Measurements from ENCODE around the gene VPS33B. TPM values are rescaled to one million over a fixed set of nuclear protein-coding genes. Genes with fewer than 3 reads are reported as not detected.

Gene VPS33B
- total and polyA plus RNA-seq, 2 of the 13 experiments (the other 11 are each of a cell fraction or from before 2014, with no cell fraction given) = 15.8 to 16.5 TPM

DNA sequence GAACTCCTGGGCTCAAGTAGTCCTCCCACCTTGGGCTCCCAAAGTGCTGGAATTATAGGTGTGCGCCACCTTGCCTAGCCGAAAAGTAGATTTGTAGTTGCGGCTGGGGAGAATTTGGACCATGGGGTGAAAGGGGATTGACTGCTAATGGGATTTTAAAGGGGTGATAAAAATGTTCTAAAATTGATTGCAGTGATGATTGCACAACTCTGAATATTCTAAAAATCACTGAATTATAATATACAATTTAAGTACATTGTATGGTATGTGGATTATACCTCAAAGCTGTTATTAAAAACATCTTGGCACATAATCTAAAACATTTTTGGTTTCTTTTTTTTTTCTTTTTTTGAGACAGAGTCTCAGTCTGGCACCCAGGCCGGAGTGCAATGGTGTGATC lies 31.9 kb downstream of the VPS33B start:
- H3K36me3 ChIP-seq (replicated peaks in 1 of 2; ENCODE audit: control insufficient read depth in 1 of 2, insufficient read depth in 2 of 2, low read length in 2 of 2) = 0 out of 5 replicates have a peak, but pooled peaks cover 0 to 5% of the 10 kb centered on the region in 2 experiments

DNA sequence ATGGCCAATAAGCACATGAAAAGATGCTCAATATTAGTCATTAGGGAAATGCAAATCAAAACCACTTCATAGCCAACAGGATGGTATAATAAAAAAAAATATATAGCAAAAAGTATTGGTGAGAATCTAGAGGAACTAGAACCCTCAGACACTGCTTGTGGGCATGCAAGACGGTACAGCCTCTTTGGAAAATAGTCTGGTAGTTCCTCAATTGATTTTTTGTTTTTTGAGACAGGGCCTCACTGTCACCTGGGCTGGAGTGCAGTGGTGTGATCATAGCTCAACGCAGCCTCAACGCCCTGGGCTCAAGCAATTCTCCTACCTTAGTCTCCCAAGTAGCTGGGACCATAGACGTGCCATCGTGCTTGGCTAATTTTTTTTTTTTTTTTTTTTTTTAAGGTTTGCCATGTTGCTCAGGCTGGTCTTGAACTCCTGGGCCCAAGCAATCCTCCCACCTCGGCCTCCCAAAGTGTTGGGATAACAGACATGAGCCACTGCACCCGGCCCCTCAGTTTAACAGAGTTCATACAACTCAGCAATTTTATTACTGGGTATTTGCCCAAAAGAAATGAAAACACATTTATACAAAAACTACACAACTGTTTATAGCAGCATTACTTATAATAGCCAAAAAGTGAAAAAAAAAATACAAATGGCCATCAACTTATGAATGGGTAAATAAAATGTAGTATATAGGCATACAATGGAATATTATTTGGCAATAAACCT lies 33.2 kb downstream of the VPS33B start:
- Histone ChIP-seq H3K79me2 (ENCODE audit: insufficient read depth, low read length) (peaks cover 92% of the 10 kb centered on the region), H3K4me1 (ENCODE audit: insufficient read depth, low read length) (peaks cover 34% of the 10 kb centered on the region), H3K27me3 (ENCODE audit: control insufficient read depth in 1 of 2, insufficient read depth in 2 of 2, low read length in 2 of 2) (no peaks in the 10 kb centered on the region), H2AFZ (ENCODE audit: low read length) (no peak overlapping the region), H3K9ac (ENCODE audit: insufficient read depth, low read depth, low read length) (no peak overlapping the region), H4K20me1 (ENCODE audit: insufficient read depth, low read length) (peaks cover 7% of the 10 kb centered on the region), H3K36me3 (replicated peaks in 1 of 2; ENCODE audit: control insufficient read depth in 1 of 2, insufficient read depth in 2 of 2, low read length in 2 of 2) (0 out of 5 replicates have a peak, but pooled peaks cover 0 to 11% of the 10 kb centered on the region in 2 experiments), H3K4me3 (replicated peaks in 1 of 3; ENCODE audit: insufficient read depth in 1 of 3, low read depth in 2 of 3, low read length in 3 of 3) (no peak overlapping the region), H3K4me2 (ENCODE audit: low read depth, low read length) (no peak overlapping the region), H3K9me3 (ENCODE audit: low read length) (no peaks in the 10 kb centered on the region), H3K27ac (ENCODE audit: extremely low read length, insufficient read depth, low read length) (no peak overlapping the region)
- 79% methylated on average over 7 of the region's 7 CpGs for WGBS (ENCODE audit: low lambda C conversion rate)
- BruUV-seq (replicated peaks) = no TSS peak
- CTCF ChIA-PET (ENCODE audit: low intra/inter-chr PET ratio, low total read pairs) = no interaction called here
- DNase-seq (ENCODE audit: low spot score) = no peak
- POLR2A ChIA-PET = no interaction called here
- intact Hi-C loops (cut with micrococcal nuclease; ENCODE audit: unreplicated experiment) = no loop called here
- FAIRE-seq = no peak
- ATAC-seq = no peak
- in situ Hi-C loops (cut with HindIII; ENCODE audit: extremely low pct_ligation_motif_present, low pct_unique_long_range_greater_than_20kb) = no loop called here
- no peak for TF ChIP-seq ZNF343 (CRISPR knock-in tag; IDR thresholded peaks at IDR 0.05)
- TF ChIP-seq, protein P1, sequence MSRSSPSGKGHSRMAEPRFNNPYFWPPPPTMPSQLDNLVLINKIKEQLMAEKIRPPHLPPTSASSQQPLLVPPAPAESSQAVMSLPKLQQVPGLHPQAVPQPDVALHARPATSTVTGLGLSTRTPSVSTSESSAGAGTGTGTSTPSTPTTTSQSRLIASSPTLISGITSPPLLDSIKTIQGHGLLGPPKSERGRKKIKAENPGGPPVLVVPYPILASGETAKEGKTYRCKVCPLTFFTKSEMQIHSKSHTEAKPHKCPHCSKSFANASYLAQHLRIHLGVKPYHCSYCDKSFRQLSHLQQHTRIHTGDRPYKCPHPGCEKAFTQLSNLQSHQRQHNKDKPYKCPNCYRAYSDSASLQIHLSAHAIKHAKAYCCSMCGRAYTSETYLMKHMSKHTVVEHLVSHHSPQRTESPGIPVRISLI (CRISPR knock-in tag; IDR thresholded peaks at IDR 0.05; ENCODE audit: borderline replicate concordance) = no peak
- TF ChIP-seq NFIB (CRISPR knock-in tag; IDR thresholded peaks at IDR 0.05; ENCODE audit: borderline replicate concordance) = no peak
- TF ChIP-seq, protein P2, sequence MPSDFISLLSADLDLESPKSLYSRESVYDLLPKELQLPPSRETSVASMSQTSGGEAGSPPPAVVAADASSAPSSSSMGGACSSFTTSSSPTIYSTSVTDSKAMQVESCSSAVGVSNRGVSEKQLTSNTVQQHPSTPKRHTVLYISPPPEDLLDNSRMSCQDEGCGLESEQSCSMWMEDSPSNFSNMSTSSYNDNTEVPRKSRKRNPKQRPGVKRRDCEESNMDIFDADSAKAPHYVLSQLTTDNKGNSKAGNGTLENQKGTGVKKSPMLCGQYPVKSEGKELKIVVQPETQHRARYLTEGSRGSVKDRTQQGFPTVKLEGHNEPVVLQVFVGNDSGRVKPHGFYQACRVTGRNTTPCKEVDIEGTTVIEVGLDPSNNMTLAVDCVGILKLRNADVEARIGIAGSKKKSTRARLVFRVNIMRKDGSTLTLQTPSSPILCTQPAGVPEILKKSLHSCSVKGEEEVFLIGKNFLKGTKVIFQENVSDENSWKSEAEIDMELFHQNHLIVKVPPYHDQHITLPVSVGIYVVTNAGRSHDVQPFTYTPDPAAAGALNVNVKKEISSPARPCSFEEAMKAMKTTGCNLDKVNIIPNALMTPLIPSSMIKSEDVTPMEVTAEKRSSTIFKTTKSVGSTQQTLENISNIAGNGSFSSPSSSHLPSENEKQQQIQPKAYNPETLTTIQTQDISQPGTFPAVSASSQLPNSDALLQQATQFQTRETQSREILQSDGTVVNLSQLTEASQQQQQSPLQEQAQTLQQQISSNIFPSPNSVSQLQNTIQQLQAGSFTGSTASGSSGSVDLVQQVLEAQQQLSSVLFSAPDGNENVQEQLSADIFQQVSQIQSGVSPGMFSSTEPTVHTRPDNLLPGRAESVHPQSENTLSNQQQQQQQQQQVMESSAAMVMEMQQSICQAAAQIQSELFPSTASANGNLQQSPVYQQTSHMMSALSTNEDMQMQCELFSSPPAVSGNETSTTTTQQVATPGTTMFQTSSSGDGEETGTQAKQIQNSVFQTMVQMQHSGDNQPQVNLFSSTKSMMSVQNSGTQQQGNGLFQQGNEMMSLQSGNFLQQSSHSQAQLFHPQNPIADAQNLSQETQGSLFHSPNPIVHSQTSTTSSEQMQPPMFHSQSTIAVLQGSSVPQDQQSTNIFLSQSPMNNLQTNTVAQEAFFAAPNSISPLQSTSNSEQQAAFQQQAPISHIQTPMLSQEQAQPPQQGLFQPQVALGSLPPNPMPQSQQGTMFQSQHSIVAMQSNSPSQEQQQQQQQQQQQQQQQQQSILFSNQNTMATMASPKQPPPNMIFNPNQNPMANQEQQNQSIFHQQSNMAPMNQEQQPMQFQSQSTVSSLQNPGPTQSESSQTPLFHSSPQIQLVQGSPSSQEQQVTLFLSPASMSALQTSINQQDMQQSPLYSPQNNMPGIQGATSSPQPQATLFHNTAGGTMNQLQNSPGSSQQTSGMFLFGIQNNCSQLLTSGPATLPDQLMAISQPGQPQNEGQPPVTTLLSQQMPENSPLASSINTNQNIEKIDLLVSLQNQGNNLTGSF (CRISPR knock-in tag; IDR thresholded peaks at IDR 0.05) = no peak

More for the DNA sequence above, 31.9 kb downstream of the VPS33B start:
- in situ Hi-C loops (cut with HindIII; ENCODE audit: extremely low pct_ligation_motif_present, low pct_unique_long_range_greater_than_20kb) = no loop called here
- Histone ChIP-seq H3K27ac (ENCODE audit: extremely low read length, insufficient read depth, low read length) (no peak overlapping the region), H3K9ac (ENCODE audit: insufficient read depth, low read depth, low read length) (no peak overlapping the region), H4K20me1 (ENCODE audit: insufficient read depth, low read length) (peaks cover 7% of the 10 kb centered on the region), H3K9me3 (ENCODE audit: low read length) (no peaks in the 10 kb centered on the region), H3K4me1 (ENCODE audit: insufficient read depth, low read length) (peaks cover 38% of the 10 kb centered on the region), H3K27me3 (ENCODE audit: control insufficient read depth in 1 of 2, insufficient read depth in 2 of 2, low read length in 2 of 2) (no peaks in the 10 kb centered on the region), H3K4me3 (replicated peaks in 1 of 3; ENCODE audit: insufficient read depth in 1 of 3, low read depth in 2 of 3, low read length in 3 of 3) (no peak overlapping the region), H2AFZ (ENCODE audit: low read length) (no peak overlapping the region), H3K79me2 (ENCODE audit: insufficient read depth, low read length) (peaks cover 91% of the 10 kb centered on the region), H3K4me2 (ENCODE audit: low read depth, low read length) (no peak overlapping the region)
- DNase-seq (ENCODE audit: low spot score) (no peak), ATAC-seq (no peak), FAIRE-seq (no peak)
- intact Hi-C loops (cut with micrococcal nuclease; ENCODE audit: unreplicated experiment) = loop anchor here (10.0 kb wide), 1 partner anchor 56 kb away; the partner anchor contains the start of genes HDDC3 and UNC45A
- TF ChIP-seq, protein P3, sequence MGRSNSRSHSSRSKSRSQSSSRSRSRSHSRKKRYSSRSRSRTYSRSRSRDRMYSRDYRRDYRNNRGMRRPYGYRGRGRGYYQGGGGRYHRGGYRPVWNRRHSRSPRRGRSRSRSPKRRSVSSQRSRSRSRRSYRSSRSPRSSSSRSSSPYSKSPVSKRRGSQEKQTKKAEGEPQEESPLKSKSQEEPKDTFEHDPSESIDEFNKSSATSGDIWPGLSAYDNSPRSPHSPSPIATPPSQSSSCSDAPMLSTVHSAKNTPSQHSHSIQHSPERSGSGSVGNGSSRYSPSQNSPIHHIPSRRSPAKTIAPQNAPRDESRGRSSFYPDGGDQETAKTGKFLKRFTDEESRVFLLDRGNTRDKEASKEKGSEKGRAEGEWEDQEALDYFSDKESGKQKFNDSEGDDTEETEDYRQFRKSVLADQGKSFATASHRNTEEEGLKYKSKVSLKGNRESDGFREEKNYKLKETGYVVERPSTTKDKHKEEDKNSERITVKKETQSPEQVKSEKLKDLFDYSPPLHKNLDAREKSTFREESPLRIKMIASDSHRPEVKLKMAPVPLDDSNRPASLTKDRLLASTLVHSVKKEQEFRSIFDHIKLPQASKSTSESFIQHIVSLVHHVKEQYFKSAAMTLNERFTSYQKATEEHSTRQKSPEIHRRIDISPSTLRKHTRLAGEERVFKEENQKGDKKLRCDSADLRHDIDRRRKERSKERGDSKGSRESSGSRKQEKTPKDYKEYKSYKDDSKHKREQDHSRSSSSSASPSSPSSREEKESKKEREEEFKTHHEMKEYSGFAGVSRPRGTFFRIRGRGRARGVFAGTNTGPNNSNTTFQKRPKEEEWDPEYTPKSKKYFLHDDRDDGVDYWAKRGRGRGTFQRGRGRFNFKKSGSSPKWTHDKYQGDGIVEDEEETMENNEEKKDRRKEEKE (IDR thresholded peaks at IDR 0.05) = no peak
- TF ChIP-seq CEBPB (IDR thresholded peaks at IDR 0.05; ENCODE audit: borderline replicate concordance, low read depth, low read length) = peak; percentile 8; the same call in 1 of the 2 replicates
- 95% methylated on average over 4 of the region's 4 CpGs for WGBS (ENCODE audit: low lambda C conversion rate)
- no TSS peak for BruUV-seq (replicated peaks)
- ChIA-PET CTCF (ENCODE audit: low intra/inter-chr PET ratio, low total read pairs) (no interaction called here), POLR2A (no interaction called here)
